ENCODE results near the gene ADARB2.

Gene ADARB2

DNA sequence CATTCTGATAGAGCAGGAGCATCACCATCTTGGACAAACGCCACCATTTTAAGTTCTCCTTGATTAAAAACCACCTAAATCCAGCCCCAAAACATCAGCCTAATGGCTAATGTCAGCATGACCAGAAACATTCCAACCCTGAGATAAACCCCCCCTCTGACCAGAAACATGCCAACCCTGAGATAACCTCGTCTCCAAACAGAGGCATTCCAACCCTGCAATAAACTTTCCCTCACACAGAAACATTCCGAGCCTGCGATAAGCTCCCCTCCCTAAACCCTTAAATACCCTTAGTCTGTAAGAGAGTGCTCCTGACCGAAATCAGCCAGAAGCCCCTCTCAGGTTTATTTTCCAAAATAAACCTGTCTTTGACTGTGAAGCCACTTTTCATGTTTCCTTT lies 76.5 kb downstream of the ADARB2 start:
- TF ChIP-seq, protein P1, sequence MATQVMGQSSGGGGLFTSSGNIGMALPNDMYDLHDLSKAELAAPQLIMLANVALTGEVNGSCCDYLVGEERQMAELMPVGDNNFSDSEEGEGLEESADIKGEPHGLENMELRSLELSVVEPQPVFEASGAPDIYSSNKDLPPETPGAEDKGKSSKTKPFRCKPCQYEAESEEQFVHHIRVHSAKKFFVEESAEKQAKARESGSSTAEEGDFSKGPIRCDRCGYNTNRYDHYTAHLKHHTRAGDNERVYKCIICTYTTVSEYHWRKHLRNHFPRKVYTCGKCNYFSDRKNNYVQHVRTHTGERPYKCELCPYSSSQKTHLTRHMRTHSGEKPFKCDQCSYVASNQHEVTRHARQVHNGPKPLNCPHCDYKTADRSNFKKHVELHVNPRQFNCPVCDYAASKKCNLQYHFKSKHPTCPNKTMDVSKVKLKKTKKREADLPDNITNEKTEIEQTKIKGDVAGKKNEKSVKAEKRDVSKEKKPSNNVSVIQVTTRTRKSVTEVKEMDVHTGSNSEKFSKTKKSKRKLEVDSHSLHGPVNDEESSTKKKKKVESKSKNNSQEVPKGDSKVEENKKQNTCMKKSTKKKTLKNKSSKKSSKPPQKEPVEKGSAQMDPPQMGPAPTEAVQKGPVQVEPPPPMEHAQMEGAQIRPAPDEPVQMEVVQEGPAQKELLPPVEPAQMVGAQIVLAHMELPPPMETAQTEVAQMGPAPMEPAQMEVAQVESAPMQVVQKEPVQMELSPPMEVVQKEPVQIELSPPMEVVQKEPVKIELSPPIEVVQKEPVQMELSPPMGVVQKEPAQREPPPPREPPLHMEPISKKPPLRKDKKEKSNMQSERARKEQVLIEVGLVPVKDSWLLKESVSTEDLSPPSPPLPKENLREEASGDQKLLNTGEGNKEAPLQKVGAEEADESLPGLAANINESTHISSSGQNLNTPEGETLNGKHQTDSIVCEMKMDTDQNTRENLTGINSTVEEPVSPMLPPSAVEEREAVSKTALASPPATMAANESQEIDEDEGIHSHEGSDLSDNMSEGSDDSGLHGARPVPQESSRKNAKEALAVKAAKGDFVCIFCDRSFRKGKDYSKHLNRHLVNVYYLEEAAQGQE (IDR thresholded peaks at IDR 0.05; ENCODE audit: insufficient read depth in 1 of 2, low read depth in 2 of 2, low read length in 2 of 2) = no peak
- no peak for TF ChIP-seq TAF1 (IDR thresholded peaks at IDR 0.05; ENCODE audit: borderline replicate concordance, insufficient read depth, low read length)
- no peak for TF ChIP-seq SIN3A (IDR thresholded peaks at IDR 0.05; ENCODE audit: borderline replicate concordance, insufficient read depth, low read length)
- TF ChIP-seq POLR2AphosphoS5 (IDR thresholded peaks at IDR 0.05; ENCODE audit: low read depth, low read length) = no peak
- no peak for TF ChIP-seq FOXP2 (optimal IDR thresholded peaks at IDR 0.05; ENCODE audit: borderline replicate concordance, extremely low read depth, extremely low read length, insufficient read depth)

GRCh38 chr10:1660386-1660785 lies 76.9 kb downstream of the ADARB2 start:
- no peak for TF ChIP-seq POLR2AphosphoS5 (IDR thresholded peaks at IDR 0.05; ENCODE audit: low read depth, low read length)
- no peak for TF ChIP-seq SIN3A (IDR thresholded peaks at IDR 0.05; ENCODE audit: borderline replicate concordance, insufficient read depth, low read length)
- TF ChIP-seq TAF1 (IDR thresholded peaks at IDR 0.05; ENCODE audit: borderline replicate concordance, insufficient read depth, low read length) = no peak

GRCh38 chr10:1659221-1659791 lies 78.0 kb downstream of the ADARB2 start:
- TF ChIP-seq SIN3A (IDR thresholded peaks at IDR 0.05; ENCODE audit: borderline replicate concordance, insufficient read depth, low read length) = no peak
- TF ChIP-seq, protein P1 (IDR thresholded peaks at IDR 0.05; ENCODE audit: insufficient read depth in 1 of 2, low read depth in 2 of 2, low read length in 2 of 2) = no peak
- TF ChIP-seq FOXP2 (optimal IDR thresholded peaks at IDR 0.05; ENCODE audit: borderline replicate concordance, extremely low read depth, extremely low read length, insufficient read depth) = no peak
- TF ChIP-seq TAF1 (IDR thresholded peaks at IDR 0.05; ENCODE audit: borderline replicate concordance, insufficient read depth, low read length) = no peak
- no peak for TF ChIP-seq POLR2AphosphoS5 (IDR thresholded peaks at IDR 0.05; ENCODE audit: low read depth, low read length)

GRCh38 chr10:1658658-1659057 lies 78.7 kb downstream of the ADARB2 start:
- TF ChIP-seq, protein P1 (IDR thresholded peaks at IDR 0.05; ENCODE audit: insufficient read depth in 1 of 2, low read depth in 2 of 2, low read length in 2 of 2) = no peak
- TF ChIP-seq POLR2AphosphoS5 (IDR thresholded peaks at IDR 0.05; ENCODE audit: low read depth, low read length) (no peak), FOXP2 (optimal IDR thresholded peaks at IDR 0.05; ENCODE audit: borderline replicate concordance, extremely low read depth, extremely low read length, insufficient read depth) (no peak), SIN3A (IDR thresholded peaks at IDR 0.05; ENCODE audit: borderline replicate concordance, insufficient read depth, low read length) (no peak), TAF1 (IDR thresholded peaks at IDR 0.05; ENCODE audit: borderline replicate concordance, insufficient read depth, low read length) (no peak)

DNA sequence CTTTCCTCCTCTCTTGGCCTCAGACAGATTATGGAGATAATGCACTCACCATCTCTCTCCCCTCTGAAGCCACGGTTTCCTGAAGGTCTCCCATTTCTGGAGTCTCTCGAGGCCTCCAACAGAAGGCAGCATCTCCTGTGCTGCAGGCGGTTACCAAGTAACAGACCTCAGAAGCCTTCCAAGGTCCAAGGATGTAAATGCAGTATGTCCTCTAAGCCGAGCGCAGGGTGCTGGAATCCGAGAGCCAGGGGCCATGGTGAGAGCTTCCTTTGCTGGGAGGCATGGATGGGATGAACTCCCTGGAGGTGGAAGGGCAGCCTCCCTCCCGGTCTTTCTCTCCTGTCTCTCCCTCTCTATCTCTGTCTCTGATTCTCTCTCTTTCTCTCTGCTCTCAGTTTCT lies 79.8 kb downstream of the ADARB2 start:
- TF ChIP-seq TAF1 (IDR thresholded peaks at IDR 0.05; ENCODE audit: borderline replicate concordance, insufficient read depth, low read length) = no peak

GRCh38 chr10:1655367-1655766 lies 82.0 kb downstream of the ADARB2 start:
- TF ChIP-seq FOXP2 (optimal IDR thresholded peaks at IDR 0.05; ENCODE audit: borderline replicate concordance, extremely low read depth, extremely low read length, insufficient read depth) (no peak), POLR2AphosphoS5 (IDR thresholded peaks at IDR 0.05; ENCODE audit: low read depth, low read length) (no peak), SIN3A (IDR thresholded peaks at IDR 0.05; ENCODE audit: borderline replicate concordance, insufficient read depth, low read length) (no peak), TAF1 (IDR thresholded peaks at IDR 0.05; ENCODE audit: borderline replicate concordance, insufficient read depth, low read length) (no peak)
- TF ChIP-seq, protein P1 (IDR thresholded peaks at IDR 0.05; ENCODE audit: insufficient read depth in 1 of 2, low read depth in 2 of 2, low read length in 2 of 2) = no peak
